PC-9 (cell line): ENCODE data around the gene PRRG3.

Experiments
- EZH2 ChIP-seq: fragments of 200-600 bp; sonication (generic); IDR thresholded peaks from 2 replicates; pipeline ENCODE4 v1.8.0; 2017; ENCODE audit warnings: antibody characterized with exemption, low read depth
- TF ChIP-seq, protein P1 (sequence below): fragments of 200-600 bp; sonication (generic); conservative IDR thresholded peaks from 2 replicates; pipeline ENCODE4 v1.6.1; 2017; ENCODE audit warnings: mixed run types, antibody characterized with exemption, mild to moderate bottlenecking, moderate library complexity

DNA sequence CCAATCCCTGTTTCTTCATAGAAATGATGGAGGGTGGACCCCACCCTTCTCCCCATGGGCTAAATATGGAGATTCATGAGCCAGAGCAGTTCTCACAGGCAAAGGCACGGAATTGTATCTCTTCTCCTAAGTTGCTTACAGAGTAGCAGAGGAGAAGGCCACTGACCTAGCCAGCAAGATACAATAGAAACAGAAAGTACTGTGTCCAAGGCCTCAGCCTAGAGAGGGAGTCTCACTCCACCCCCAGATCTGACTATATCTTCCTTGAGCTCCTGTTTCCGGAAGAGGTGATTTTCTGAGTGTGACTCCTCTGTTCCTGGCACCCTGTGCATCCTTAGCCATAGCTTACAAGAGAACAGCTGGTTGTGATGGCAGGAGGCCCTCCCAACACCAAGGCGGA, 20.5 kb downstream of the PRRG3 start, which contains the start of gene FATE1:
- TF ChIP-seq, protein P1, sequence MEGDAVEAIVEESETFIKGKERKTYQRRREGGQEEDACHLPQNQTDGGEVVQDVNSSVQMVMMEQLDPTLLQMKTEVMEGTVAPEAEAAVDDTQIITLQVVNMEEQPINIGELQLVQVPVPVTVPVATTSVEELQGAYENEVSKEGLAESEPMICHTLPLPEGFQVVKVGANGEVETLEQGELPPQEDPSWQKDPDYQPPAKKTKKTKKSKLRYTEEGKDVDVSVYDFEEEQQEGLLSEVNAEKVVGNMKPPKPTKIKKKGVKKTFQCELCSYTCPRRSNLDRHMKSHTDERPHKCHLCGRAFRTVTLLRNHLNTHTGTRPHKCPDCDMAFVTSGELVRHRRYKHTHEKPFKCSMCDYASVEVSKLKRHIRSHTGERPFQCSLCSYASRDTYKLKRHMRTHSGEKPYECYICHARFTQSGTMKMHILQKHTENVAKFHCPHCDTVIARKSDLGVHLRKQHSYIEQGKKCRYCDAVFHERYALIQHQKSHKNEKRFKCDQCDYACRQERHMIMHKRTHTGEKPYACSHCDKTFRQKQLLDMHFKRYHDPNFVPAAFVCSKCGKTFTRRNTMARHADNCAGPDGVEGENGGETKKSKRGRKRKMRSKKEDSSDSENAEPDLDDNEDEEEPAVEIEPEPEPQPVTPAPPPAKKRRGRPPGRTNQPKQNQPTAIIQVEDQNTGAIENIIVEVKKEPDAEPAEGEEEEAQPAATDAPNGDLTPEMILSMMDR, result no peak
- TF ChIP-seq EZH2, result no peak
